ENCODE results near the gene CYSLTR1. TPM values are rescaled to one million over a fixed set of nuclear protein-coding genes. Genes with fewer than 3 reads are reported as not detected.

Gene CYSLTR1
- total RNA-seq, 4 donors from 2014 or later = 0.24 to 1.1 (median 0.76) TPM; not detected in 1

DNA sequence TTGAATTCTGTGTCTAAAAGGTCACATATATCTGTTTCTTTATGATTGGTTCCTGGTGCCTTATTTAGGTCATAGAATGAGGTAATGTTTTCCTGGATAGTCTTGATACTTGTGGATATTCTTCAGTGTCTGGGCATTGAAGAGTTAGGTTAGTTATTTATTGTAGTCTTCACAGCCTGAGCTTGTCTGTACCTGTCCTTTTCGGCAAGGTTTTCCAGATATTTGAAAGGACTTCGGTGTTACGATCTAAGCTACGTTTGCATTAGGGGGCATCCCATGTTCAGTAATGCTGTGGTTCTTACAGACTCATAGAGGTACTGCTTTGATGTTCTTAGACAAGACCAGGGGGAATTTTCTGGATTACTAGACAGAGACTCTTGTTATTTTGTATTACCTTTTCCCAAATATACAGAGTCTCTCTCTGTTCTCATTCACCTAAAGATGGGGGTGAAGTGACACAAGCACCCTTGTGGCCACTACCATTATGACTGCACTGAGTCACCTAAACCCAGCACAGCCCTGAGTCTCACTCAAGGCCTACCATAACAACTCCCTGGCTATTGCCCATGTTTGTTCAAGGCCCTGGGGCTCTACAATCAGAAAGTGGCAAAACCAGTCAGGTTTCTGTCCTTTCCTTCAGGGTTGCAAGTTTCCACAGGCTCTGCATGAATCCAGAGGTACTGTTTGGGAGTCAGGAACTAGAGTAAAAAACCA is 30.1 kb upstream of the CYSLTR1 start:
- TF ChIP-seq, protein P1, sequence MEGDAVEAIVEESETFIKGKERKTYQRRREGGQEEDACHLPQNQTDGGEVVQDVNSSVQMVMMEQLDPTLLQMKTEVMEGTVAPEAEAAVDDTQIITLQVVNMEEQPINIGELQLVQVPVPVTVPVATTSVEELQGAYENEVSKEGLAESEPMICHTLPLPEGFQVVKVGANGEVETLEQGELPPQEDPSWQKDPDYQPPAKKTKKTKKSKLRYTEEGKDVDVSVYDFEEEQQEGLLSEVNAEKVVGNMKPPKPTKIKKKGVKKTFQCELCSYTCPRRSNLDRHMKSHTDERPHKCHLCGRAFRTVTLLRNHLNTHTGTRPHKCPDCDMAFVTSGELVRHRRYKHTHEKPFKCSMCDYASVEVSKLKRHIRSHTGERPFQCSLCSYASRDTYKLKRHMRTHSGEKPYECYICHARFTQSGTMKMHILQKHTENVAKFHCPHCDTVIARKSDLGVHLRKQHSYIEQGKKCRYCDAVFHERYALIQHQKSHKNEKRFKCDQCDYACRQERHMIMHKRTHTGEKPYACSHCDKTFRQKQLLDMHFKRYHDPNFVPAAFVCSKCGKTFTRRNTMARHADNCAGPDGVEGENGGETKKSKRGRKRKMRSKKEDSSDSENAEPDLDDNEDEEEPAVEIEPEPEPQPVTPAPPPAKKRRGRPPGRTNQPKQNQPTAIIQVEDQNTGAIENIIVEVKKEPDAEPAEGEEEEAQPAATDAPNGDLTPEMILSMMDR (IDR thresholded peaks at IDR 0.05 in 4 of 5, conservative IDR thresholded peaks at IDR 0.05 in 1 of 5) = no peak
- TF ChIP-seq POLR2A (IDR thresholded peaks at IDR 0.05) = no peak
- Histone ChIP-seq H3K4me3 (no peak overlapping the region), H3K9me3 (no peaks in the 10 kb centered on the region), H3K27ac (no peak overlapping the region), H3K4me1 (no peaks in the 10 kb centered on the region), H3K36me3 (no peaks in the 10 kb centered on the region), H3K27me3 (no peaks in the 10 kb centered on the region)
- DNase-seq (no peak), ATAC-seq (no peak)
- intact Hi-C loops (cut with DNase I; ENCODE audit: low total_unique reads) (no loop called here), in situ Hi-C loops (cut with MboI; ENCODE audit: low sequenced_read_pairs in 4 of 4) (no loop called here)

DNA sequence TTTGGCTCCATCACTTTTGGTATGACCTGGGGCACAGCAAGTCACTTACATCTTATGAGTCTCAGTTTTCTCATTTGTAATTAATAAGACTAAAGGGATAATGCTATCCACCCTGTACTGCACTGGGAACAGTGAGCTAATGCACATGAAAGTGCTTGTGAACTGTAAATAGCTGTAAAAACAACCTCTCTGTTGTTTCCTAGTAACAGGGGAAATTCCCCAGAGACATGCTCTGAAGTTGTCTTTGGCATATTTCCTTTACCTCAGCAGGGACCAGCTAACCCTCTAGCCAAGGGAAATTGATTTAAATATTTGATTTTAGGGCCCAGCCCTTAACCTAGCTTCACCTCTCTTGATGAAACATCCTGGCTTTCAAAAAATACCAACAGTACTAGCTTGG is 6.1 kb upstream of the CYSLTR1 start:
- Histone ChIP-seq H3K27me3 (no peaks in the 10 kb centered on the region), H3K27ac (no peak overlapping the region), H3K9me3 (no peaks in the 10 kb centered on the region), H3K4me1 (no peaks in the 10 kb centered on the region), H3K4me3 (no peak overlapping the region), H3K36me3 (no peaks in the 10 kb centered on the region)
- in situ Hi-C loops (cut with MboI; ENCODE audit: low sequenced_read_pairs in 4 of 4) = loop anchor here in 1 of 4 donors (25.0 kb wide), 1 partner anchor 104 kb away; no protein-coding TSS in a partner anchor
- intact Hi-C loops (cut with DNase I; ENCODE audit: low total_unique reads) = no loop called here
- DNase-seq = no peak
- TF ChIP-seq, protein P1 (IDR thresholded peaks at IDR 0.05 in 4 of 5, conservative IDR thresholded peaks at IDR 0.05 in 1 of 5) = no peak
- TF ChIP-seq POLR2A (IDR thresholded peaks at IDR 0.05) = no peak
- no peak for ATAC-seq

DNA sequence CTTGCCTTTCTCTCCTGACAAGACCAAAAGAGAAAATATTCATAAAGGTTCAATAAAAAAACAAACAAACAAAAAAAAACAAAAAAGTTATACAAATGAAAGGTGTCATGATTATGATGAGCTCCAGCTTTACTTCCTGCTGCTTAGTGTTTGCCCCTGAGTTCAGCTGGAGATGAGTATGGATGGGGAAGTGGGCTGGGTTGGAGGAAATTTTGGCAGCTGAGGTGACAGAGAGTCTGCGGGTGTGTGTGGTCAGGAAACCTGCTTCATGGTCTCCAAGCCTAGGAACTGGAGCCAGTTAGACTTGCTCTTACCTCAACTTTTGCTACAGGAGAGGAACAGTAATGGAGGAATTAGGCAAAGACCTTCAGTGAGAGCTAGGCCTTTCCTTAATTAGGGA is 4.3 kb upstream of the CYSLTR1 start:
- in situ Hi-C loops (cut with MboI; ENCODE audit: low sequenced_read_pairs in 4 of 4) (loop anchor here in 1 of 4 donors (25.0 kb wide), 1 partner anchor 106 kb away; no protein-coding TSS in a partner anchor), intact Hi-C loops (cut with DNase I; ENCODE audit: low total_unique reads) (no loop called here)
- TF ChIP-seq POLR2A (IDR thresholded peaks at IDR 0.05) = no peak
- TF ChIP-seq, protein P1 (IDR thresholded peaks at IDR 0.05 in 4 of 5, conservative IDR thresholded peaks at IDR 0.05 in 1 of 5) = no peak
- Histone ChIP-seq H3K27me3 (no peaks in the 10 kb centered on the region), H3K4me3 (no peak overlapping the region), H3K36me3 (no peaks in the 10 kb centered on the region), H3K9me3 (no peaks in the 10 kb centered on the region), H3K27ac (no peak overlapping the region), H3K4me1 (no peaks in the 10 kb centered on the region)
- ATAC-seq (no peak), DNase-seq (no peak)

DNA sequence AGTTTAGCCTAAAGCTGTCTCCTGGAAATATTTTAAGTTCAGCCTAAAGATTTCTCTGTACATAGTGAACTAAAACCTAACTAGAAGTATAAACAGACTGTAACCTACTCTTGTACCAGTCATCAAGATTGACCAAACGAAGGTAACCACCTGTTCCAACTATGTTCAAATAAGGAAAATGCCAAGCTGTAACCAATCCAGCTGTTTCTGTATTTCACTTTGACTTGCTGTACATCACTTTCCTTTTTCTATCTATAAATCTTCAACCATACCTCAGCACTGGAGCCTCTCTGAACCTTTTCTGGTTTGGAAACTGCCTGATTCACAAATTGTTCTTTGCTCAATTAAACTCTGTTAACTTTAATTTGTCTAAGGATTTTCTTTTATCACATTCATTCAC is 3.1 kb upstream of the CYSLTR1 start:
- no peak for TF ChIP-seq POLR2A (IDR thresholded peaks at IDR 0.05)
- TF ChIP-seq, protein P1 (IDR thresholded peaks at IDR 0.05 in 4 of 5, conservative IDR thresholded peaks at IDR 0.05 in 1 of 5) = no peak
- Histone ChIP-seq H3K27ac (no peak overlapping the region), H3K9me3 (no peaks in the 10 kb centered on the region), H3K36me3 (no peaks in the 10 kb centered on the region), H3K27me3 (no peaks in the 10 kb centered on the region), H3K4me1 (no peaks in the 10 kb centered on the region), H3K4me3 (no peak overlapping the region)
- in situ Hi-C loops (cut with MboI; ENCODE audit: low sequenced_read_pairs in 4 of 4) = loop anchor here in 1 of 4 donors (25.0 kb wide), 1 partner anchor 107 kb away; no protein-coding TSS in a partner anchor
- DNase-seq (no peak), ATAC-seq (no peak)
- intact Hi-C loops (cut with DNase I; ENCODE audit: low total_unique reads) = no loop called here
